ENCODE data around the gene ODF2. TPM values are rescaled to one million over a fixed set of nuclear protein-coding genes. Genes with fewer than 3 reads are reported as not detected.

The ODF2 gene
- total RNA-seq, 4 donors from 2014 or later, result 13.4 to 22.2 (median 16.5) TPM

- TF ChIP-seq, protein P1, sequence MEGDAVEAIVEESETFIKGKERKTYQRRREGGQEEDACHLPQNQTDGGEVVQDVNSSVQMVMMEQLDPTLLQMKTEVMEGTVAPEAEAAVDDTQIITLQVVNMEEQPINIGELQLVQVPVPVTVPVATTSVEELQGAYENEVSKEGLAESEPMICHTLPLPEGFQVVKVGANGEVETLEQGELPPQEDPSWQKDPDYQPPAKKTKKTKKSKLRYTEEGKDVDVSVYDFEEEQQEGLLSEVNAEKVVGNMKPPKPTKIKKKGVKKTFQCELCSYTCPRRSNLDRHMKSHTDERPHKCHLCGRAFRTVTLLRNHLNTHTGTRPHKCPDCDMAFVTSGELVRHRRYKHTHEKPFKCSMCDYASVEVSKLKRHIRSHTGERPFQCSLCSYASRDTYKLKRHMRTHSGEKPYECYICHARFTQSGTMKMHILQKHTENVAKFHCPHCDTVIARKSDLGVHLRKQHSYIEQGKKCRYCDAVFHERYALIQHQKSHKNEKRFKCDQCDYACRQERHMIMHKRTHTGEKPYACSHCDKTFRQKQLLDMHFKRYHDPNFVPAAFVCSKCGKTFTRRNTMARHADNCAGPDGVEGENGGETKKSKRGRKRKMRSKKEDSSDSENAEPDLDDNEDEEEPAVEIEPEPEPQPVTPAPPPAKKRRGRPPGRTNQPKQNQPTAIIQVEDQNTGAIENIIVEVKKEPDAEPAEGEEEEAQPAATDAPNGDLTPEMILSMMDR (IDR thresholded peaks at IDR 0.05; ENCODE audit: low read depth), result no peak
These were observed 24.6 kb upstream of the ODF2 start for GRCh38 chr9:128431207-128431606.

DNA sequence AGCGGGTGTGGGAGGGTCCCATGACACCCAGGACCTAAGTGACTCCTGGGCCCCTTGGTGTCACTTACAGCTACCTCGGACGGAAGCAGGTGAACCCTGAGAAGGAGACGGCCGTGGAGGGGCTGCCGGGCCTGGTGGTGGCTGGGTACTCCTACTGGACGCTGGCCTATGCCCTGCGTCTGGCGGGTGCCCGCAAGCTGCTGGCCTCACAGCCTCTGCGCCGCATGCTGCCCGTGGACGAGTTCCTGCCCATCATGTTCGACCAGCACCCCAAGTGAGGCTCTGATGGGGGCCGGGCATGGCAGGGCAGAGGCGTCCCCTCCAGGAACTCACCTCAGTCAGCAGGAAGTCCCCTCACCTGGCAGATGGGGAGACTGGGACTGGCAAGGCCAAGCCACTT is 21.5 kb upstream of the ODF2 start:
- TF ChIP-seq, protein P1 (IDR thresholded peaks at IDR 0.05; ENCODE audit: low read depth), result no peak

GRCh38 chr9:128435611-128436010 is 20.2 kb upstream of the ODF2 start:
- TF ChIP-seq, protein P1 (IDR thresholded peaks at IDR 0.05; ENCODE audit: low read depth), result no peak

DNA sequence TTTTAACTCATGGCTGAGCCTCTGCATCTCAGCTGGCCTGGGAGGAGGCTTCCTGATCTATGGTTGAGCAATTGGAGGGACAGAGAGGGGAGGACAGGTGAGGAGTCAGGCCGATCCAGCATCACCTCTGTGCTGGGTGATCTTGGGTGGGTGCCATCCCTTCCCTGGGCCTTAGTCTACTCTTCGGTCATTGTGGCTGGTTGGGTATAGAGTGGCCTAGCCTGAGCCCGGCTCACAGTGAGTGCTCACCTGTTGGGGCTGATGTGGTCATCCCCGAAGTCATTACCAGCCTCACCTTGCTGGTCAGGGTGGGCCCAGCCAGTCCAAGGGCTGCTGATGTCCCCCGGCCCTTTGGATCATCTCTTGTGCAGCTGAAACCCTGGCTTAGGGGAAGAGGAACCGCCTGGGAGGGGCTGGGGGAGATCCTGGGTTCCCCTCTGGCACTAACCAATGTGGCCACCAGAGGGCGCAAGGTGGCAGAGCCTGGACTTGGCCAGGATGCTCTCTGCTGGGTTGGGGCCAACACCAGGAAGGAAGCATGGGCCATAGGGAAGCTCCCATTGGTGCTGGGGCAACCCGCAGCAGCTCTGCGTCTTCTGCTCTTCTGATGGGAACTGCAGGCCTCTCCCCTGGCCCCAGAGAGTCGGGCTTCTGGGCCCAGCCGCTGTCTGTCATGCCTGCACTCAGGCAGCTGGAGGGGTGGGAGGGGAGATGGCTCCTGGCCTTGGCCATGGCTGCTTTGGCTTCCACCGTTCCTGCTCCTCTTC is 17.3 kb upstream of the ODF2 start:
- TF ChIP-seq, protein P1 (IDR thresholded peaks at IDR 0.05; ENCODE audit: low read depth), result no peak

DNA sequence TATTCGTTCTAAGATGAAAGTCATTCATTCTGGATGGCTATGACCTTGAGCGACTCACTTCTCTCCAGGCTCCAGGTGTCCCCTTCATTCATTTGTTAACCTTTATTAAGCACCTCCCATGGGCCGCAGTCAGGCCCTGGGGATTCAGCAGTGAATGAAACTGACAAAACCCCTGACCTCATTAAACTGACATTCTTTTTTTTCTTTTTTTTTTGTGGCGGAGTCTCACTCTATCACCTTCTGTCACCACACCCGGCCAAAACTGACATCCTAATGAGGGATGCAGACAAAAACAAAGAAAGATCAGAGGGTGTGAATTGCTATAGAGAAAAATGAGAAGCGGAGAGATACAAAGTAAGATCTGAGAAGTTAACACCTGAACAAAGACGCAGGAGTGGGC is 16.5 kb upstream of the ODF2 start:
- TF ChIP-seq, protein P1 (IDR thresholded peaks at IDR 0.05; ENCODE audit: low read depth), result no peak

DNA sequence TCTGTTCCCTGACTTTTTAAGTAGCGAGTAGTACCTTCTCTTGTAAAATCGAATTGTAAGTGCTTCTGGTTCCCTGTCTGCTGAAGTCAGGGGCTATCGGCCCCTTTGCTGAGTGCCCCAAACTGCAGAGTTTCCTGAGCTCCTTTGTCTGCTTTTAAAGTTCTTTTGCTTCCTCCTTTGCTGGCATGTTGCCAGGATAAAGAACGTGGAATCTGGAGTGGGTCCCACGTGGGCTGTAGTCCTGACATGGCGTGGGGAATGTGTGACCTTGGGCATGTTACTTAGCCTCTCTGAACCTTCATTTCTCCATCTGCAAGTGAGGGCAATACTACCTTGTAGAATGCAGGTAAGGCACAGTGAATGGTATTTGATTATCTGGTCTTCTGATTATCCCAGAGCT is 13.7 kb upstream of the ODF2 start:
- TF ChIP-seq, protein P1 (IDR thresholded peaks at IDR 0.05; ENCODE audit: low read depth), result no peak

DNA sequence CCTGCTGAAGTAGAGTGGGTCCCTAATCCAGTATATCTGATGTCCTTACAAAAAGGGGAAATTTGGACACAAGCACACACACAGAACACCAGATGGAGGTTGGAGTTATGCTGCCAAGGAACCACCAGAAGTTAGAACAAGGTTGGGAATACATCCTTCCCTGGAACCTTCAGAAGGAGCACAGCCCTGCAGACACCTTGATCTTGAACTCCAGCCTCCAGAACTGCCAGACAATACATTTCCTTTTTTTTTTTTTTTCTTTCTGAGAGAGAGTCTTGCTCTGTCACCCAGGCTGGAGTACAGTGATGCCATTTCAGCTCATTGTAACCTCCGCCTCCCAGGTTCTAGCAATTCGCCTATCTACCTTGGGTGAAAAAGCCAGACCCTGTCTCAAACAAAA is 7.1 kb upstream of the ODF2 start:
- TF ChIP-seq, protein P1 (IDR thresholded peaks at IDR 0.05; ENCODE audit: low read depth), result no peak
